GM19099 (cell line): ENCODE data around the gene ACCS.

ENCODE experiments used
- POLR2A ChIP-seq: IDR thresholded peaks from 3 replicates; pipeline ENCODE4 v1.6.1; 2011; ENCODE audit warnings: low read depth; ENCODE audit not compliant: insufficient read length; ENCODE audit errors: extremely low read depth

ACCS gene

GRCh38 chr11:44033411-44033850, 32.6 kb upstream of the ACCS start:
- TF ChIP-seq POLR2A, result no peak

GRCh38 chr11:44033856-44034255, 32.2 kb upstream of the ACCS start:
- TF ChIP-seq POLR2A, result no peak

- no peak for TF ChIP-seq POLR2A
Measured at GRCh38 chr11:44034639-44035038, 31.4 kb upstream of the ACCS start.

GRCh38 chr11:44036811-44037657, 29.0 kb upstream of the ACCS start:
- TF ChIP-seq POLR2A, result no peak

- no peak for TF ChIP-seq POLR2A
Measured at GRCh38 chr11:44037658-44037998, 28.4 kb upstream of the ACCS start.

- no peak for TF ChIP-seq POLR2A
Measured at GRCh38 chr11:44043157-44043556, 22.9 kb upstream of the ACCS start.

GRCh38 chr11:44046182-44046581, 19.9 kb upstream of the ACCS start:
- TF ChIP-seq POLR2A, result no peak

GRCh38 chr11:44047298-44047697, 18.8 kb upstream of the ACCS start:
- TF ChIP-seq POLR2A, result no peak

GRCh38 chr11:44047931-44048431, 18.1 kb upstream of the ACCS start, which contains the start of gene ACCSL:
Gene ACCSL (plus strand): TSS chr11:44047981. CDS start chr11:44048037, 56 bp downstream.
- no peak for TF ChIP-seq POLR2A

GRCh38 chr11:44049832-44050231, 16.2 kb upstream of the ACCS start:
- no peak for TF ChIP-seq POLR2A

GRCh38 chr11:44051171-44051570, 14.9 kb upstream of the ACCS start:
- no peak for TF ChIP-seq POLR2A

- no peak for TF ChIP-seq POLR2A
Measured at GRCh38 chr11:44057340-44057739, 8.7 kb upstream of the ACCS start.

GRCh38 chr11:44058275-44058674, 7.8 kb upstream of the ACCS start:
- TF ChIP-seq POLR2A, result no peak

- TF ChIP-seq POLR2A, result no peak
Measured at GRCh38 chr11:44065161-44065661, 859 bp upstream of the ACCS start.

GRCh38 chr11:44066732-44067141, 667 bp downstream of the ACCS start:
- no peak for TF ChIP-seq POLR2A

GRCh38 chr11:44067266-44067665, 1.2 kb downstream of the ACCS start:
- no peak for TF ChIP-seq POLR2A
